Body of pancreas (tissue), 4 donors: Measurements from ENCODE around the gene PDZD8. TPM values are rescaled to one million over a fixed set of nuclear protein-coding genes. Genes with fewer than 3 reads are reported as not detected.

Source experiments
- ATAC-seq: fragments of 150-250 bp; one replicate; pipeline ENCODE4 v1.9.1; 2016
- DNase-seq, 4 donors: peaks; one replicate each; pipeline ENCODE4 v3.0.0-alpha.2; 2019
- H3K27ac ChIP-seq, 4 donors: fragments of 200-600 bp; sonication (generic); 1 replicate in 3 of 4; 2 replicates in 1 of 4; pipeline versions ENCODE4 v1.5.1 to v1.6.1; 2016 to 2019; ENCODE audit warnings: mild to moderate bottlenecking in 1 of 4, mixed read lengths in 1 of 4, moderate library complexity in 1 of 4
- H3K27me3 ChIP-seq, 2 donors: fragments of 200-600 bp; sonication (generic); one replicate each; pipeline ENCODE4 v1.6.0; 2016; ENCODE audit warnings: mild to moderate bottlenecking in 1 of 2
- H3K36me3 ChIP-seq, 2 donors: fragments of 200-600 bp; sonication (generic); replicated peaks in 1 of 2; 2 replicates each; pipeline ENCODE4 v1.5.1; 2016; ENCODE audit warnings: low read depth in 2 of 2; ENCODE audit not compliant: insufficient read depth in 1 of 2
- H3K4me1 ChIP-seq: fragments of 200-600 bp; sonication (generic); one replicate; pipeline ENCODE4 v1.6.0; 2016
- H3K4me3 ChIP-seq, 2 donors: fragments of 200-600 bp; sonication (generic); 1 replicate in 1 of 2; 2 replicates in 1 of 2; pipeline ENCODE4 v1.5.1; 2016 to 2019
- H3K9me3 ChIP-seq, 3 donors: fragments of 200-600 bp; sonication (generic); 1 replicate in 2 of 3; 2 replicates in 1 of 3; pipeline ENCODE4 v1.5.1; 2016
- POLR2A ChIP-seq, 3 donors: fragments of 450-650 bp; IDR thresholded peaks; one replicate each; pipeline ENCODE4 v1.6.1; 2016; ENCODE audit warnings: antibody characterized with exemption in 3 of 3, mild to moderate bottlenecking in 2 of 3
- WGBS, 2 donors: methylation state at CpG; one replicate each; pipeline ENCODE4 v1.1.5; 2017; 5-methylcytosine and 5-hydroxymethylcytosine counted together
- intact Hi-C: fragments of 100-400 bp; cut with DNase I; formaldehyde crosslinking; loops from one replicate; pipeline ENCODE4 v1.15.1; 2023
- total RNA-seq, 2 donors: library from RNA; depleted of rRNA; stranded (reverse); fragments of >200 nt; gene quantifications; one replicate each; pipeline ENCODE4 v1.1.0, GENCODE V29; 2016
- TF ChIP-seq, protein P1 (sequence below), 7 experiments: fragments of 450-650 bp in 4 of 7; fragments of 200-600 bp in 3 of 7; sonication (generic) in 3 of 7; IDR thresholded peaks; one replicate each; pipeline ENCODE4 v1.5.1; 2016 to 2019; ENCODE audit warnings: antibody characterized with exemption in 7 of 7

Gene PDZD8
- total RNA-seq, 2 donors from 2014 or later, result 34.3 to 36.8 TPM

DNA sequence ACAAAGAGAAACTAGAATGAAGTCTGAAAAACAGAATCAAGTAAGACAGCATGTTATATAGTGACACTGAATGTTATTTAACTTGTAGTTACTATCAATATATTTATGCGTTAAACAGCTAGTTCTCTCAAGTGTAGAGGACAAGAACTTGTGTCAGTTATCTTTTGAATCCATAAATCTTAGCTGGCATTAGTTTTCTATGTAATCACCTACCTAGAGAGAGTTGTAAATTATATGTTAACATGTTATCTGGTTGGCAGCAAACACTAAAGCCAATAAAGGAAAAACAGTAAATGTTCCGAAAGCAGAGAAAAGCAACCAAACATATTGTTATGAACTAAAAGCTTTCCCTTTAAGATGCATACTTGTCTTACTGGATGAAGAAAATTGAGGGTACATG is 97.6 kb downstream of the PDZD8 start:
- no peak overlapping the region for H3K27ac ChIP-seq
- no peaks in the 10 kb centered on the region for H3K9me3 ChIP-seq
- H3K36me3 ChIP-seq, result no peaks in the 10 kb centered on the region
- TF ChIP-seq, protein P1, sequence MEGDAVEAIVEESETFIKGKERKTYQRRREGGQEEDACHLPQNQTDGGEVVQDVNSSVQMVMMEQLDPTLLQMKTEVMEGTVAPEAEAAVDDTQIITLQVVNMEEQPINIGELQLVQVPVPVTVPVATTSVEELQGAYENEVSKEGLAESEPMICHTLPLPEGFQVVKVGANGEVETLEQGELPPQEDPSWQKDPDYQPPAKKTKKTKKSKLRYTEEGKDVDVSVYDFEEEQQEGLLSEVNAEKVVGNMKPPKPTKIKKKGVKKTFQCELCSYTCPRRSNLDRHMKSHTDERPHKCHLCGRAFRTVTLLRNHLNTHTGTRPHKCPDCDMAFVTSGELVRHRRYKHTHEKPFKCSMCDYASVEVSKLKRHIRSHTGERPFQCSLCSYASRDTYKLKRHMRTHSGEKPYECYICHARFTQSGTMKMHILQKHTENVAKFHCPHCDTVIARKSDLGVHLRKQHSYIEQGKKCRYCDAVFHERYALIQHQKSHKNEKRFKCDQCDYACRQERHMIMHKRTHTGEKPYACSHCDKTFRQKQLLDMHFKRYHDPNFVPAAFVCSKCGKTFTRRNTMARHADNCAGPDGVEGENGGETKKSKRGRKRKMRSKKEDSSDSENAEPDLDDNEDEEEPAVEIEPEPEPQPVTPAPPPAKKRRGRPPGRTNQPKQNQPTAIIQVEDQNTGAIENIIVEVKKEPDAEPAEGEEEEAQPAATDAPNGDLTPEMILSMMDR (IDR thresholded peaks at IDR 0.05), result no peak
- no peak for TF ChIP-seq POLR2A (IDR thresholded peaks at IDR 0.05)
- H3K27me3 ChIP-seq, result no peaks in the 10 kb centered on the region
- no peaks in the 10 kb centered on the region for H3K4me1 ChIP-seq
- no peak overlapping the region for H3K4me3 ChIP-seq
- intact Hi-C loops, result no loop called here
- 82 to 91% methylated on average over 2 of the region's 2 CpGs for WGBS, 2 donors
- no peak for DNase-seq
- no peak for ATAC-seq

DNA sequence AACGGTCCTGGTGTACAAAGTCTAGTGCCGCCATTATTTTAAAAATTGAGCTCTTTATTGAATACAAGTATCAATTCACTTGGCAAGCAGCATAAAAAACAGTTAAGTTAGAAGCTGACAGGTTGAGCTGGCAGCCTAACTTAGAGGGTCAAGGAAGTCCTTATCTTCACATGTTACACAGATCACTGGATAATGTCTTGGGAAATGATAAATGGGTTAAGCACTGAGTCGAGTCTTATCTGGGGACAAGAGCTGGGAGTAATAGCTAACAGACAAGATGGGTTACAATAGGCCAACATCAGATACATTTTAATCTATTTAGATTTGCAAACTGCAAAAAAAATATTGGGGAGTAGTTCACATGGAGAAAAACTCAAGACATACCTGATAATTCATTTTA is 100.1 kb downstream of the PDZD8 start:
- ATAC-seq (no peak), DNase-seq (no peak)
- whole genome bisulfite sequencing, 2 donors, result 41 to 52% methylated on average over 3 of the region's 3 CpGs
- no peak overlapping the region for H3K4me3 ChIP-seq
- TF ChIP-seq POLR2A (IDR thresholded peaks at IDR 0.05), result no peak
- TF ChIP-seq, protein P1 (IDR thresholded peaks at IDR 0.05), result no peak
- H3K4me1 ChIP-seq, result no peaks in the 10 kb centered on the region
- intact Hi-C loops, result no loop called here
- no peaks in the 10 kb centered on the region for H3K27me3 ChIP-seq
- no peak overlapping the region for H3K27ac ChIP-seq
- H3K9me3 ChIP-seq, result no peaks in the 10 kb centered on the region
- H3K36me3 ChIP-seq, result no peaks in the 10 kb centered on the region

- WGBS, 2 donors, result 96 to 98% methylated on average over 5 of the region's 5 CpGs
- Histone ChIP-seq H3K4me3 (no peak overlapping the region), H3K4me1 (no peaks in the 10 kb centered on the region), H3K27me3 (no peaks in the 10 kb centered on the region), H3K9me3 (no peaks in the 10 kb centered on the region), H3K27ac (no peak overlapping the region), H3K36me3 (no peaks in the 10 kb centered on the region)
- DNase-seq (no peak), ATAC-seq (no peak)
- TF ChIP-seq, protein P1 (IDR thresholded peaks at IDR 0.05), result no peak
- no peak for TF ChIP-seq POLR2A (IDR thresholded peaks at IDR 0.05)
- intact Hi-C loops, result no loop called here
These were observed 100.7 kb downstream of the PDZD8 start for GRCh38 chr10:117274509-117274908.

GRCh38 chr10:117273980-117274379 is 101.3 kb downstream of the PDZD8 start:
- no peak overlapping the region for H3K27ac ChIP-seq
- no peak overlapping the region for H3K4me3 ChIP-seq
- H3K36me3 ChIP-seq, result no peaks in the 10 kb centered on the region
- H3K27me3 ChIP-seq, result no peaks in the 10 kb centered on the region
- H3K9me3 ChIP-seq, result no peaks in the 10 kb centered on the region
- ATAC-seq (no peak), DNase-seq (no peak)
- TF ChIP-seq, protein P1 (IDR thresholded peaks at IDR 0.05), result no peak
- TF ChIP-seq POLR2A (IDR thresholded peaks at IDR 0.05), result no peak
- 82 to 90% methylated on average over 3 of the region's 3 CpGs for WGBS, 2 donors
- intact Hi-C loops, result no loop called here
- H3K4me1 ChIP-seq, result no peaks in the 10 kb centered on the region

GRCh38 chr10:117272195-117273076 is 102.8 kb downstream of the PDZD8 start:
- H3K27ac ChIP-seq, result no peak overlapping the region
- H3K27me3 ChIP-seq, result no peaks in the 10 kb centered on the region
- DNase-seq (no peak), ATAC-seq (no peak)
- H3K9me3 ChIP-seq, result no peaks in the 10 kb centered on the region
- TF ChIP-seq, protein P1 (IDR thresholded peaks at IDR 0.05), result no peak
- TF ChIP-seq POLR2A (IDR thresholded peaks at IDR 0.05), result no peak
- intact Hi-C loops, result no loop called here
- no peaks in the 10 kb centered on the region for H3K36me3 ChIP-seq
- 69 to 83% methylated on average over 13 of the region's 13 CpGs for WGBS, 2 donors
- no peaks in the 10 kb centered on the region for H3K4me1 ChIP-seq
- H3K4me3 ChIP-seq, result no peak overlapping the region
